Left ventricle myocardium inferior (tissue), 1 donor: ENCODE results near the gene WSCD1. TPM values are rescaled to one million over a fixed set of nuclear protein-coding genes. Genes with fewer than 3 reads are reported as not detected.

Experiments
- DNase-seq: peaks from one replicate; pipeline ENCODE4 v3.0.0-alpha.2; 2020
- H3K27ac ChIP-seq: fragments of 200-600 bp; replicated peaks from 2 replicates; pipeline ENCODE4 v1.8.0; 2021
- H3K27me3 ChIP-seq: fragments of 200-600 bp; 2 replicates; pipeline ENCODE4 v1.8.0; 2021; ENCODE audit warnings: low read depth
- H3K36me3 ChIP-seq: fragments of 200-600 bp; 2 replicates; pipeline ENCODE4 v1.8.0; 2021
- H3K4me1 ChIP-seq: fragments of 200-600 bp; 2 replicates; pipeline ENCODE4 v1.8.0; 2021
- H3K4me3 ChIP-seq: fragments of 200-600 bp; 2 replicates; pipeline ENCODE4 v1.8.0; 2021; ENCODE audit warnings: mild to moderate bottlenecking, moderate library complexity
- H3K9me3 ChIP-seq: fragments of 200-600 bp; replicated peaks from 2 replicates; pipeline ENCODE4 v1.8.0; 2021
- CTCF ChIP-seq: fragments of 200-600 bp; IDR thresholded peaks from 2 replicates; pipeline ENCODE4 v1.8.0; 2021; ENCODE audit warnings: antibody characterized with exemption, mild to moderate bottlenecking, borderline replicate concordance
- intact Hi-C: fragments of 100-400 bp; cut with micrococcal nuclease; formaldehyde crosslinking; loops from one replicate; pipeline ENCODE4 v1.11.0; 2022
- total RNA-seq: library from RNA; stranded (reverse); fragmentation: NEBNext Ultra II Directional; extraction: Animal tissue kit (Norgen Biotek cat#: 25700); gene quantifications from one replicate; pipeline ENCODE4 v1.2.1, GENCODE V29; 2021
- donor health status: DM: no; HTN: yes; CAD: no; lungs with severe emphysema.

Gene WSCD1
- total RNA-seq, 1 donor from 2014 or later, result 6.4 TPM

GRCh38 chr17:6153375-6153774, 83.2 kb downstream of the WSCD1 start:
- no peaks in the 10 kb centered on the region for H3K4me1 ChIP-seq
- no peak overlapping the region for H3K27ac ChIP-seq
- no peaks in the 10 kb centered on the region for H3K9me3 ChIP-seq
- no peaks in the 10 kb centered on the region for H3K36me3 ChIP-seq
- no peak for TF ChIP-seq CTCF
- no peak overlapping the region for H3K4me3 ChIP-seq
- DNase-seq, result no peak
- intact Hi-C loops, result no loop called here
- peaks cover 56% of the 10 kb centered on the region for H3K27me3 ChIP-seq

GRCh38 chr17:6157716-6158115, 87.5 kb downstream of the WSCD1 start:
- DNase-seq, result no peak
- no peak for TF ChIP-seq CTCF

GRCh38 chr17:6159541-6160231, 89.5 kb downstream of the WSCD1 start:
- H3K9me3 ChIP-seq, result no peaks in the 10 kb centered on the region
- DNase-seq, result no peak
- H3K4me1 ChIP-seq, result no peaks in the 10 kb centered on the region
- H3K27me3 ChIP-seq, result peaks cover 53% of the 10 kb centered on the region
- H3K4me3 ChIP-seq, result no peak overlapping the region
- intact Hi-C loops, result no loop called here
- H3K27ac ChIP-seq, result no peak overlapping the region
- no peaks in the 10 kb centered on the region for H3K36me3 ChIP-seq
- no peak for TF ChIP-seq CTCF

More at GRCh38 chr17:6157716-6158115, 87.5 kb downstream of the WSCD1 start:
- Histone ChIP-seq H3K36me3 (no peaks in the 10 kb centered on the region), H3K4me1 (no peaks in the 10 kb centered on the region), H3K27me3 (peaks cover 43% of the 10 kb centered on the region), H3K4me3 (no peak overlapping the region), H3K27ac (no peak overlapping the region), H3K9me3 (no peaks in the 10 kb centered on the region)
- intact Hi-C loops, result no loop called here

- peaks cover 58% of the 10 kb centered on the region for H3K27me3 ChIP-seq
- no peak for TF ChIP-seq CTCF
- no peak overlapping the region for H3K27ac ChIP-seq
- DNase-seq, result no peak
- H3K36me3 ChIP-seq, result no peaks in the 10 kb centered on the region
- no peaks in the 10 kb centered on the region for H3K4me1 ChIP-seq
- intact Hi-C loops, result no loop called here
- H3K4me3 ChIP-seq, result no peak overlapping the region
- no peaks in the 10 kb centered on the region for H3K9me3 ChIP-seq
Measured at GRCh38 chr17:6160232-6160555, 90.0 kb downstream of the WSCD1 start.

- no peaks in the 10 kb centered on the region for H3K9me3 ChIP-seq
- no peak for TF ChIP-seq CTCF
- DNase-seq, result no peak
- no peaks in the 10 kb centered on the region for H3K4me1 ChIP-seq
- no peaks in the 10 kb centered on the region for H3K36me3 ChIP-seq
- intact Hi-C loops, result no loop called here
- H3K27me3 ChIP-seq, result peaks cover 67% of the 10 kb centered on the region
- H3K27ac ChIP-seq, result no peak overlapping the region
- H3K4me3 ChIP-seq, result no peak overlapping the region
Measured at GRCh38 chr17:6160911-6161855, 91.0 kb downstream of the WSCD1 start.
